ENCODE measurements around the gene MED13.

- TF ChIP-seq CTCF (IDR thresholded peaks at IDR 0.05; ENCODE audit: poor library complexity) (no peak), EZH2phosphoT487 (IDR thresholded peaks at IDR 0.05; ENCODE audit: low read depth, severe bottlenecking, unreplicated experiment) (no peak), EZH2 (IDR thresholded peaks at IDR 0.05; ENCODE audit: borderline replicate concordance) (no peak)
Measured at GRCh38 chr17:62009220-62009619, 55.9 kb downstream of the MED13 start.

Data from hepatocyte (in vitro differentiated cells).